Activated gamma-delta T cell treated with Interleukin-2 at 50 U/mL for 16 hours (primary cell): ENCODE data around the gene SGPL1.
"Not testable (repeated sequence)": the region's sequence is repeated elsewhere in the genome, so short reads cannot be mapped to it uniquely, and the experiment has no call there.

Source experiments
- DNase-seq: peaks from one replicate; pipeline ENCODE4 v3.0.0-alpha.2; 2020

The SGPL1 gene

GRCh38 chr10:70908406-70909296 is 92.9 kb downstream of the SGPL1 start:
- no peak for DNase-seq

GRCh38 chr10:70909326-70909935 is 93.7 kb downstream of the SGPL1 start:
- DNase-seq: no peak

GRCh38 chr10:70910486-70911341 is 95.0 kb downstream of the SGPL1 start:
- DNase-seq: no peak

- no peak for DNase-seq
These were observed 95.6 kb downstream of the SGPL1 start for GRCh38 chr10:70911386-70911785.

- no peak for DNase-seq
These were observed 96.8 kb downstream of the SGPL1 start for GRCh38 chr10:70912556-70912955.

- no peak for DNase-seq
These were observed 97.6 kb downstream of the SGPL1 start for GRCh38 chr10:70913191-70913892.

GRCh38 chr10:70913893-70914240 is 98.1 kb downstream of the SGPL1 start:
- no peak for DNase-seq

- no peak for DNase-seq
These were observed 98.6 kb downstream of the SGPL1 start for GRCh38 chr10:70914316-70914864.

- no peak for DNase-seq
These were observed 99.5 kb downstream of the SGPL1 start for GRCh38 chr10:70915206-70915605.

- DNase-seq: no peak
These were observed 100.1 kb downstream of the SGPL1 start for GRCh38 chr10:70915806-70916205.

- no peak for DNase-seq
These were observed 100.5 kb downstream of the SGPL1 start for GRCh38 chr10:70916241-70916640.

- DNase-seq: no peak
These were observed 101.5 kb downstream of the SGPL1 start for GRCh38 chr10:70917226-70917625.

GRCh38 chr10:70917635-70918034 is 101.9 kb downstream of the SGPL1 start:
- no peak for DNase-seq

GRCh38 chr10:70918851-70919530 is 103.2 kb downstream of the SGPL1 start:
- DNase-seq: no peak

- DNase-seq: not testable (repeated sequence)
These were observed 104.2 kb downstream of the SGPL1 start for GRCh38 chr10:70919906-70920305.

- DNase-seq: no peak
These were observed 104.8 kb downstream of the SGPL1 start for GRCh38 chr10:70920519-70920918.

GRCh38 chr10:70921285-70921684 is 105.5 kb downstream of the SGPL1 start:
- DNase-seq: no peak

- DNase-seq: no peak
These were observed 107.9 kb downstream of the SGPL1 start for GRCh38 chr10:70923696-70924095.

- DNase-seq: peak; percentile 44
These were observed 109.9 kb downstream of the SGPL1 start for GRCh38 chr10:70925377-70926225.

- no peak for DNase-seq
These were observed 110.7 kb downstream of the SGPL1 start for GRCh38 chr10:70926226-70927000.
